ENCODE measurements around the gene BANF1.
A peak's percentile ranks its signal among the peaks of the same experiment; 100 is the strongest.

GRCh38 chr11:65988791-65989592 is 13.3 kb upstream of the BANF1 start:
- TF ChIP-seq CTCF (IDR thresholded peaks at IDR 0.05) = peak in 3 of 4 experiments; percentile 90 to 97 (median 95)
- peak; percentile 69 for TF ChIP-seq POLR2AphosphoS5 (IDR thresholded peaks at IDR 0.05)
- TF ChIP-seq EP300 (IDR thresholded peaks at IDR 0.05) = no peak
- no peak for TF ChIP-seq POLR2A (IDR thresholded peaks at IDR 0.05)

All from gastroesophageal sphincter (tissue), 3 donors.